Measurements from ENCODE around the gene GPR139.

Gene GPR139

DNA sequence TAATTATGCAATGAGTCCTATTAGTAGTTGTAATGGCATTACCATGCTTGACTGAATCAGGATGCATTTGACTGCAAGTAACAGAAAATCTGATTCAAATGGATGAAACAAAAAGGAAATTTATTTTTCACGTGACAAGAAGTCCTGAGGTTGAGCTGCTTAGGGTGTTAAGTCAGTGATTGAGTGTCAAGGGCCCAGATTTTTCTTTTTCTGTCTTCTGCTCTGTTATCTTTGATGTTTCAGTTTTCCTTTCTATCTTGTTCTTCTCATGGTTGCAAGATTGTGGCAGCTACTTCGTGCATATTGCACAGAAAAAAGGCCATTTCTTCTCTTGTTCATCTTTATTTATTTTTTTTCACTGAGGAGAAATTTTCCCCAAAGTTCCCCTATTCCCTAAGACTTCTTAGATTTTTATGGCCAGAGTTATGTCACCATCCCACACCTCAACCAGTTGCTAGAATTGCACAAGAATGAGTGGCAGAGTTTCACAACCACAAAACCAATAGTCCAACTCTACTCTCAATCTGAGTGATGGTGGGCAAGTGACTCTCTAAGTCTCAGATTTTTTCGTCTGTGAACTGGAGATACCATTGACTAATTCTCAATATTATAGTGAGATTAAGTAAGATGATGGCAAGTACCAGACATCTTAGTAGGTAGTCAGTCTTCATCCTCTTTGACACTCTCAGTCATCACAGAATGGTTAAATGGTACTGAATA, 15.7 kb upstream of the GPR139 start:
- H3K9me3 ChIP-seq (ENCODE audit: control insufficient read depth, insufficient read depth, low read length), result no peaks in the 10 kb centered on the region
- TF ChIP-seq EZH2phosphoT487 (IDR thresholded peaks at IDR 0.05; ENCODE audit: borderline replicate concordance, low read length), result no peak
- TF ChIP-seq, protein P1, sequence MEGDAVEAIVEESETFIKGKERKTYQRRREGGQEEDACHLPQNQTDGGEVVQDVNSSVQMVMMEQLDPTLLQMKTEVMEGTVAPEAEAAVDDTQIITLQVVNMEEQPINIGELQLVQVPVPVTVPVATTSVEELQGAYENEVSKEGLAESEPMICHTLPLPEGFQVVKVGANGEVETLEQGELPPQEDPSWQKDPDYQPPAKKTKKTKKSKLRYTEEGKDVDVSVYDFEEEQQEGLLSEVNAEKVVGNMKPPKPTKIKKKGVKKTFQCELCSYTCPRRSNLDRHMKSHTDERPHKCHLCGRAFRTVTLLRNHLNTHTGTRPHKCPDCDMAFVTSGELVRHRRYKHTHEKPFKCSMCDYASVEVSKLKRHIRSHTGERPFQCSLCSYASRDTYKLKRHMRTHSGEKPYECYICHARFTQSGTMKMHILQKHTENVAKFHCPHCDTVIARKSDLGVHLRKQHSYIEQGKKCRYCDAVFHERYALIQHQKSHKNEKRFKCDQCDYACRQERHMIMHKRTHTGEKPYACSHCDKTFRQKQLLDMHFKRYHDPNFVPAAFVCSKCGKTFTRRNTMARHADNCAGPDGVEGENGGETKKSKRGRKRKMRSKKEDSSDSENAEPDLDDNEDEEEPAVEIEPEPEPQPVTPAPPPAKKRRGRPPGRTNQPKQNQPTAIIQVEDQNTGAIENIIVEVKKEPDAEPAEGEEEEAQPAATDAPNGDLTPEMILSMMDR (IDR thresholded peaks at IDR 0.05; ENCODE audit: low read depth, low read length, poor library complexity, severe bottlenecking), result no peak
- H3K27me3 ChIP-seq (ENCODE audit: control insufficient read depth, low read length), result no peaks in the 10 kb centered on the region; the same call in 1 of the 2 replicates
- H3K36me3 ChIP-seq (ENCODE audit: control insufficient read depth, low read length), result no peaks in the 10 kb centered on the region
- H4K20me1 ChIP-seq (ENCODE audit: control insufficient read depth, insufficient read depth, low read depth, low read length), result no peaks in the 10 kb centered on the region
- H3F3A ChIP-seq (ENCODE audit: control insufficient read depth, insufficient read depth), result no peaks in the 10 kb centered on the region
- no peak overlapping the region for H3K4me3 ChIP-seq (ENCODE audit: low read length)
- H3K9me2 ChIP-seq (replicated peaks; ENCODE audit: control insufficient read depth, low read length), result no peaks in the 10 kb centered on the region
- no peak overlapping the region for H3K4me2 ChIP-seq (ENCODE audit: low read length)
- H3K27ac ChIP-seq (ENCODE audit: low read depth, low read length), result no peak overlapping the region
- H3K4me1 ChIP-seq (ENCODE audit: control insufficient read depth, low read length), result no peaks in the 10 kb centered on the region
- H3K79me2 ChIP-seq (ENCODE audit: control insufficient read depth, low read length), result no peaks in the 10 kb centered on the region

- no peaks in the 10 kb centered on the region for H3K27me3 ChIP-seq (ENCODE audit: control insufficient read depth, low read length)
These were observed 11.0 kb upstream of the GPR139 start for GRCh38 chr16:20084624-20085226.

GRCh38 chr16:20079106-20079505, 5.4 kb upstream of the GPR139 start:
- Histone ChIP-seq H3K36me3 (ENCODE audit: control insufficient read depth, low read length) (no peaks in the 10 kb centered on the region), H3F3A (ENCODE audit: control insufficient read depth, insufficient read depth) (no peaks in the 10 kb centered on the region), H3K4me2 (ENCODE audit: low read length) (no peak overlapping the region), H3K4me1 (ENCODE audit: control insufficient read depth, low read length) (no peaks in the 10 kb centered on the region), H3K9me2 (replicated peaks; ENCODE audit: control insufficient read depth, low read length) (no peaks in the 10 kb centered on the region), H3K9me3 (ENCODE audit: control insufficient read depth, insufficient read depth, low read length) (no peaks in the 10 kb centered on the region), H3K27me3 (ENCODE audit: control insufficient read depth, low read length) (no peaks in the 10 kb centered on the region), H4K20me1 (ENCODE audit: control insufficient read depth, insufficient read depth, low read depth, low read length) (no peaks in the 10 kb centered on the region), H3K27ac (ENCODE audit: low read depth, low read length) (no peak overlapping the region), H3K79me2 (ENCODE audit: control insufficient read depth, low read length) (no peaks in the 10 kb centered on the region), H3K4me3 (ENCODE audit: low read length) (no peak overlapping the region)
- no peak for TF ChIP-seq EZH2phosphoT487 (IDR thresholded peaks at IDR 0.05; ENCODE audit: borderline replicate concordance, low read length)
- TF ChIP-seq, protein P1 (IDR thresholded peaks at IDR 0.05; ENCODE audit: low read depth, low read length, poor library complexity, severe bottlenecking), result no peak

More at GRCh38 chr16:20084624-20085226, 11.0 kb upstream of the GPR139 start:
- Histone ChIP-seq H3K79me2 (ENCODE audit: control insufficient read depth, low read length) (no peaks in the 10 kb centered on the region), H3K4me1 (ENCODE audit: control insufficient read depth, low read length) (no peaks in the 10 kb centered on the region), H3F3A (ENCODE audit: control insufficient read depth, insufficient read depth) (no peaks in the 10 kb centered on the region), H3K4me2 (ENCODE audit: low read length) (no peak overlapping the region), H3K9me2 (replicated peaks; ENCODE audit: control insufficient read depth, low read length) (no peaks in the 10 kb centered on the region), H3K9me3 (ENCODE audit: control insufficient read depth, insufficient read depth, low read length) (no peaks in the 10 kb centered on the region), H4K20me1 (ENCODE audit: control insufficient read depth, insufficient read depth, low read depth, low read length) (no peaks in the 10 kb centered on the region), H3K36me3 (ENCODE audit: control insufficient read depth, low read length) (no peaks in the 10 kb centered on the region), H3K4me3 (ENCODE audit: low read length) (no peak overlapping the region), H3K27ac (ENCODE audit: low read depth, low read length) (no peak overlapping the region)
- TF ChIP-seq EZH2phosphoT487 (IDR thresholded peaks at IDR 0.05; ENCODE audit: borderline replicate concordance, low read length), result no peak
- TF ChIP-seq, protein P1 (IDR thresholded peaks at IDR 0.05; ENCODE audit: low read depth, low read length, poor library complexity, severe bottlenecking), result no peak
